SK-N-SH (cell line): ENCODE data around the gene CBFA2T3. TPM values are rescaled to one million over a fixed set of nuclear protein-coding genes. Genes with fewer than 3 reads are reported as not detected.

ENCODE experiments used
- CTCF ChIA-PET: fragments of 300-600, 350-600 bp; formaldehyde crosslinking; extraction: SDS; loops from one replicate; lab custom pipeline; 2021; lab: Yijun Ruan, JAX
- POLR2A ChIA-PET: fragments of 350-600 bp; sonication (Branson Sonifier 250); formaldehyde crosslinking; extraction: SDS; loops from one replicate; lab custom pipeline; 2020; ENCODE audit warnings: antibody characterized with exemption, inconsistent platforms; lab: Yijun Ruan, JAX
- DNase-seq: peaks from one replicate; pipeline ENCODE4 v3.0.0; 2012
- H2AFZ ChIP-seq: fragments of 200-600 bp; sonication (generic); 2 replicates; pipeline ENCODE4 v1.8.1; 2016; ENCODE audit warnings: antibody characterized with exemption, mild to moderate bottlenecking, low read depth
- H3F3A ChIP-seq: fragments of 200-600 bp; sonication (generic); replicated peaks from 2 replicates; pipeline ENCODE3; 2016; ENCODE audit warnings: antibody characterized with exemption, mild to moderate bottlenecking; ENCODE audit not compliant: insufficient read depth
- H3K27ac ChIP-seq, 2 experiments: fragments of 200-500 bp in 1 of 2; fragments of 200-600 bp in 1 of 2; sonication (Bioruptor generic) in 1 of 2; sonication (generic), shearing (Covaris generic) in 1 of 2; 2 replicates each; pipeline versions ENCODE4 v1.5.1 to v1.6.1; 2014 to 2016; ENCODE audit warnings: low read depth in 2 of 2, inconsistent platforms in 1 of 2, low read length in 1 of 2, mild to moderate bottlenecking in 1 of 2, mixed read lengths in 1 of 2
- H3K27me3 ChIP-seq: fragments of 200-600 bp; sonication (generic), shearing (Covaris generic); 2 replicates; pipeline ENCODE4 v1.6.1; 2016; ENCODE audit warnings: mixed run types; ENCODE audit not compliant: insufficient read depth
- H3K36me3 ChIP-seq, 2 experiments: fragments of 200-500 bp in 1 of 2; fragments of 200-600 bp in 1 of 2; sonication (Bioruptor generic) in 1 of 2; sonication (generic) in 1 of 2; replicated peaks in 1 of 2; 2 replicates each; pipeline versions ENCODE3 to v1.5.1; 2014 to 2016; ENCODE audit warnings: low read length in 1 of 2, mild to moderate bottlenecking in 1 of 2; ENCODE audit not compliant: insufficient read depth in 2 of 2, control insufficient read depth in 1 of 2
- H3K4me1 ChIP-seq, 2 experiments: fragments of 200-500 bp in 1 of 2; fragments of 200-600 bp in 1 of 2; sonication (Bioruptor generic) in 1 of 2; sonication (generic), shearing (Covaris generic) in 1 of 2; 2 replicates each; pipeline versions ENCODE4 v1.5.1 to v1.6.1; 2014 to 2016; ENCODE audit warnings: low read depth in 1 of 2, low read length in 1 of 2, mixed run types in 1 of 2; ENCODE audit not compliant: insufficient read depth in 2 of 2, control insufficient read depth in 1 of 2
- H3K4me2 ChIP-seq: fragments of 200-600 bp; sonication (generic), shearing (Covaris generic); 2 replicates; pipeline ENCODE4 v1.6.1; 2017; ENCODE audit warnings: mixed run types
- H3K4me3 ChIP-seq, 2 experiments: fragments of 200-500 bp in 1 of 2; fragments of 200-600 bp in 1 of 2; sonication (Bioruptor generic) in 1 of 2; sonication (generic), shearing (Covaris generic) in 1 of 2; 2 replicates each; pipeline versions ENCODE4 v1.5.1 to v1.8.1; 2014 to 2016; ENCODE audit warnings: low read depth in 2 of 2, inconsistent platforms in 1 of 2, low read length in 1 of 2, mild to moderate bottlenecking in 1 of 2, mixed read lengths in 1 of 2, moderate library complexity in 1 of 2
- H3K79me2 ChIP-seq: fragments of 200-600 bp; sonication (generic); 2 replicates; pipeline ENCODE4 v1.8.1; 2017; ENCODE audit warnings: mild to moderate bottlenecking; ENCODE audit not compliant: insufficient read depth
- H3K9ac ChIP-seq: fragments of 200-600 bp; sonication (generic); 2 replicates; pipeline ENCODE4 v1.6.1; 2017; ENCODE audit warnings: mixed run types
- H3K9me2 ChIP-seq: fragments of 200-600 bp; sonication (generic); 2 replicates; pipeline ENCODE4 v1.6.1; 2017; ENCODE audit warnings: mixed run types
- H3K9me3 ChIP-seq: fragments of 200-600 bp; sonication (generic); 2 replicates; pipeline ENCODE4 v1.6.1; 2017; ENCODE audit warnings: mixed run types, mild to moderate bottlenecking, moderate library complexity
- H4K20me1 ChIP-seq: fragments of 200-600 bp; sonication (generic); 2 replicates; pipeline ENCODE4 v1.6.1; 2017; ENCODE audit warnings: mild to moderate bottlenecking, mixed run types; ENCODE audit not compliant: insufficient read depth
- CTCF ChIP-seq: fragments of 200-600 bp; sonication (generic); IDR thresholded peaks from 2 replicates; pipeline ENCODE4 v1.6.1; 2017; ENCODE audit warnings: antibody characterized with exemption, mild to moderate bottlenecking, moderate library complexity
- EP300 ChIP-seq, 2 experiments: IDR thresholded peaks; 2 replicates each; pipeline versions ENCODE4 v1.4.0 to v1.6.1; 2012; ENCODE audit warnings: borderline replicate concordance in 1 of 2, low read depth in 1 of 2, low read length in 1 of 2
- EZH2phosphoT487 ChIP-seq: fragments of 200-600 bp; sonication (generic); IDR thresholded peaks from 2 replicates; pipeline ENCODE4 v1.6.1; 2017; ENCODE audit warnings: low read depth, mixed run types, mild to moderate bottlenecking, antibody characterized with exemption, moderate library complexity, borderline replicate concordance
- FOXJ3 ChIP-seq: sonication (generic); formaldehyde crosslinking; IDR thresholded peaks from 2 replicates; pipeline ENCODE4 v1.5.1; 2020; ENCODE audit warnings: mild to moderate bottlenecking, missing genetic modification reagents
- FOXM1 ChIP-seq: IDR thresholded peaks from 2 replicates; pipeline ENCODE4 v1.4.0; 2012; ENCODE audit warnings: low read depth, mild to moderate bottlenecking
- GABPA ChIP-seq: IDR thresholded peaks from 2 replicates; pipeline ENCODE4 v1.4.0; 2012; ENCODE audit warnings: low read depth, mild to moderate bottlenecking
- GATA2 ChIP-seq: sonication (generic); formaldehyde crosslinking; IDR thresholded peaks from 2 replicates; pipeline ENCODE4 v1.5.0; 2020; ENCODE audit warnings: mild to moderate bottlenecking, missing genetic modification reagents
- NFIC ChIP-seq: IDR thresholded peaks from 2 replicates; pipeline ENCODE4 v1.4.0; 2012; ENCODE audit warnings: borderline replicate concordance
- PBX3 ChIP-seq: IDR thresholded peaks from 2 replicates; pipeline ENCODE4; 2012
- REST ChIP-seq: IDR thresholded peaks from 2 replicates; pipeline ENCODE4 v1.6.1; 2012; ENCODE audit warnings: mild to moderate bottlenecking, low read depth, low read length, moderate library complexity
- SMC3 ChIP-seq: IDR thresholded peaks from 2 replicates; pipeline ENCODE4 v1.6.1; 2012; ENCODE audit warnings: low read depth, low read length, improper control_type of control experiment
- TCF12 ChIP-seq: IDR thresholded peaks from 2 replicates; pipeline ENCODE4 v1.4.0; 2012
- TEAD4 ChIP-seq: IDR thresholded peaks from 2 replicates; pipeline ENCODE4 v1.4.0; 2012; ENCODE audit warnings: mild to moderate bottlenecking, borderline replicate concordance; ENCODE audit not compliant: insufficient read depth
- USF1 ChIP-seq: IDR thresholded peaks from 2 replicates; pipeline ENCODE4 v1.4.0; 2012; ENCODE audit warnings: low read depth, borderline replicate concordance
- USF2 ChIP-seq: fragments of 150-350 bp; IDR thresholded peaks from 2 replicates; pipeline ENCODE4 v1.6.1; 2017; ENCODE audit warnings: antibody characterized with exemption, low read length, low read depth, borderline replicate concordance
- YY1 ChIP-seq: IDR thresholded peaks from 2 replicates; pipeline ENCODE4 v1.4.0; 2012; ENCODE audit warnings: low read depth, mild to moderate bottlenecking
- ZBTB33 ChIP-seq: IDR thresholded peaks from 2 replicates; pipeline ENCODE4 v1.4.0; 2012; ENCODE audit warnings: low read depth, borderline replicate concordance
- WGBS: methylation state at CpG from one replicate; pipeline ENCODE4 v1.1.6; 2017; ENCODE audit warnings: low lambda C conversion rate; 5-methylcytosine and 5-hydroxymethylcytosine counted together
- polyA plus RNA-seq, 3 experiments: library from polyadenylated mRNA; depleted of rRNA; stranded (reverse); fragments of >200 nt; gene quantifications; 2 replicates each; pipeline ENCODE4 v1.2.3, GENCODE V29; 2012

CBFA2T3 gene
- polyA plus RNA-seq, 1 of the 3 experiments (the other 2 are of a cell fraction): not detected

- H3K79me2 ChIP-seq: no peaks in the 10 kb centered on the region
- H4K20me1 ChIP-seq: no peaks in the 10 kb centered on the region
- CTCF ChIA-PET: no interaction called here
- WGBS: 59% methylated on average over 12 of the region's 12 CpGs
- no peak overlapping the region for H3K4me2 ChIP-seq
- TF ChIP-seq GATA2 (CRISPR knock-in tag) (no peak), SMC3 (no peak), NFIC (no peak), REST (no peak)
- TF ChIP-seq, all 33 proteins: peak for 0
- Histone ChIP-seq H3F3A (no peaks in the 10 kb centered on the region), H3K4me3 (no peak overlapping the region), H3K9me2 (no peaks in the 10 kb centered on the region), H3K27ac (no peak overlapping the region), H3K9ac (no peak overlapping the region), H3K9me3 (no peaks in the 10 kb centered on the region), H3K36me3 (no peaks in the 10 kb centered on the region), H3K27me3 (peaks cover 83% of the 10 kb centered on the region), H2AFZ (no peak overlapping the region), H3K4me1 (peaks cover under 1 to 2% of the 10 kb centered on the region in 2 experiments; a peak in 2 of 4 replicates)
- POLR2A ChIA-PET: no interaction called here
- DNase-seq: no peak
Measured at GRCh38 chr16:88930716-88931115, 46.3 kb downstream of the CBFA2T3 start.

GRCh38 chr16:88929091-88929445, 47.9 kb downstream of the CBFA2T3 start:
- ChIA-PET POLR2A (no interaction called here), CTCF (interaction anchor here (0.6 to 1.8 kb wide), 3 partner anchors 113 to 249 kb away, joined by 3 to 5 read pairs (median 3); partner anchors contain the start of gene APRT)
- no peaks in the 10 kb centered on the region for H3F3A ChIP-seq
- TF ChIP-seq PBX3 (no peak), GABPA (no peak), CTCF (no peak), USF2 (no peak), GATA2 (CRISPR knock-in tag) (no peak), YY1 (no peak), EP300 (IDR thresholded peaks at IDR 0.05; ENCODE audit: borderline replicate concordance in 1 of 2, low read depth in 1 of 2, low read length in 1 of 2) (no peak), TEAD4 (no peak), FOXM1 (no peak), ZBTB33 (no peak), TCF12 (no peak), FOXJ3 (CRISPR knock-in tag) (no peak), EZH2phosphoT487 (no peak), USF1 (no peak)

More at GRCh38 chr16:88929091-88929445, 47.9 kb downstream of the CBFA2T3 start:
- DNase-seq: no peak
- no peak overlapping the region for H3K4me3 ChIP-seq
- H2AFZ ChIP-seq: no peak overlapping the region
- H3K27me3 ChIP-seq: peaks cover 68% of the 10 kb centered on the region
- H3K4me1 ChIP-seq: peaks cover 10 to 15% of the 10 kb centered on the region in 2 experiments; a peak in 3 of 4 replicates
- 26% methylated on average over 5 of the region's 14 CpGs for WGBS
- no peak overlapping the region for H3K9ac ChIP-seq
- no peaks in the 10 kb centered on the region for H3K9me2 ChIP-seq
- H3K79me2 ChIP-seq: no peaks in the 10 kb centered on the region
- no peaks in the 10 kb centered on the region for H4K20me1 ChIP-seq
- H3K36me3 ChIP-seq: no peaks in the 10 kb centered on the region
- no peak overlapping the region for H3K4me2 ChIP-seq
- no peaks in the 10 kb centered on the region for H3K9me3 ChIP-seq
- H3K27ac ChIP-seq: no peak overlapping the region
